ENCODE results near the gene LITAFD. TPM values are rescaled to one million over a fixed set of nuclear protein-coding genes. Genes with fewer than 3 reads are reported as not detected.

LITAFD gene
- total RNA-seq, 1 donor from 2014 or later, result not detected

- H3K27me3 ChIP-seq (ENCODE audit: control insufficient read depth, insufficient read depth, low read length), result no peaks in the 10 kb centered on the region
- peaks cover 8% of the 10 kb centered on the region for H3K36me3 ChIP-seq (ENCODE audit: control insufficient read depth, insufficient read depth, low read length)
- DNase-seq (ENCODE audit: low read depth) (no peak), FAIRE-seq (no peak)
- H3K4me3 ChIP-seq (ENCODE audit: low read depth, low read length), result no peak overlapping the region
- no peak for TF ChIP-seq CTCF (IDR thresholded peaks at IDR 0.05; ENCODE audit: insufficient read depth, low read length, severe bottlenecking)
These were observed 35.0 kb upstream of the LITAFD start for GRCh38 chr16:8847145-8847544.

DNA sequence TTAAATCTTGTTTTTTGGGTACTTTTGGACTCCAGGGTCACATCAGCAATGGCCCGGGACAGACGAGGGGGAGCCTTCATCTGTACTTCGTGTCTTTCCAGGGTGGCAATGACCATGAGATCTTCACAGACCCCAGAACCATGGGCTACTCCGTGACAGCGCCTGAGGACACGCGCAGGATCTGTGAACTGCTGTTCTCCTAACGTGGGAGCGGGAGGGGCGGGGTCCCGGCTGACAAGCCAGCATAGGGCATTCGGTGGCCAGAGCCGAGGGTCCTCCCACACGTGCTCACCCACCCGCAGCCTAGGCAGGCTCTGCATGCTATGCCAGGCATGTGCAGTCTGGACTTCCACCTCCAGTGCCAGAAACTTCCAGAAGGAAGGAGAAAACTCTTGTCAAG is 34.5 kb upstream of the LITAFD start:
- Histone ChIP-seq H3K27me3 (ENCODE audit: control insufficient read depth, insufficient read depth, low read length) (no peaks in the 10 kb centered on the region), H3K4me3 (ENCODE audit: low read depth, low read length) (no peak overlapping the region), H3K36me3 (ENCODE audit: control insufficient read depth, insufficient read depth, low read length) (peaks cover 8% of the 10 kb centered on the region)
- no peak for FAIRE-seq
- DNase-seq (ENCODE audit: low read depth), result no peak
- no peak for TF ChIP-seq CTCF (IDR thresholded peaks at IDR 0.05; ENCODE audit: insufficient read depth, low read length, severe bottlenecking)

- H3K27me3 ChIP-seq (ENCODE audit: control insufficient read depth, insufficient read depth, low read length), result no peaks in the 10 kb centered on the region
- FAIRE-seq (no peak), DNase-seq (ENCODE audit: low read depth) (no peak)
- H3K36me3 ChIP-seq (ENCODE audit: control insufficient read depth, insufficient read depth, low read length), result peaks cover 8% of the 10 kb centered on the region
- no peak for TF ChIP-seq CTCF (IDR thresholded peaks at IDR 0.05; ENCODE audit: insufficient read depth, low read length, severe bottlenecking)
- no peak overlapping the region for H3K4me3 ChIP-seq (ENCODE audit: low read depth, low read length)
These were observed 33.8 kb upstream of the LITAFD start for GRCh38 chr16:8848231-8848938.

DNA sequence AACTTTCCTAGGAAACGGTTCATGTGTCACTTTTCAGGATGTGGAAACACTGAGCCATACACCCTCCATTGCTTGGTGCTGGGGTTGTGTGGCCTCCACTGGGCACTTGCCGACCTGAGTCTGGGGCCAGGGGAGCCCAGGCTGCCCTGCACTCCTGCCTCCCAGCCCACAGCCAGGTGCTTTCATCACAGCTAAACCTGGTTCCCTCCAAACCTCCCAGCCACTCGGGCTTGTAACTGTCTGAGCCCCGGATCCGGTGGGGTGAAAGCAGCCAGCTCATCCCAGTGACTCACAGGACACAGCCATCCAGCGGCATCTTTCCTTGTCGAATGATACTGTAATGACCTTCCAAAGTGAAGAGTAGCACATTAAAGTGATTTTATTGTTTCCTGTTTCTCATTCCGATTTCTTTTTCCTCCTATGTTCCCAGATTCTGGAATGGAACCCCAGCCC is 33.2 kb upstream of the LITAFD start:
- H3K36me3 ChIP-seq (ENCODE audit: control insufficient read depth, insufficient read depth, low read length), result peaks cover 8% of the 10 kb centered on the region
- FAIRE-seq, result no peak

DNA sequence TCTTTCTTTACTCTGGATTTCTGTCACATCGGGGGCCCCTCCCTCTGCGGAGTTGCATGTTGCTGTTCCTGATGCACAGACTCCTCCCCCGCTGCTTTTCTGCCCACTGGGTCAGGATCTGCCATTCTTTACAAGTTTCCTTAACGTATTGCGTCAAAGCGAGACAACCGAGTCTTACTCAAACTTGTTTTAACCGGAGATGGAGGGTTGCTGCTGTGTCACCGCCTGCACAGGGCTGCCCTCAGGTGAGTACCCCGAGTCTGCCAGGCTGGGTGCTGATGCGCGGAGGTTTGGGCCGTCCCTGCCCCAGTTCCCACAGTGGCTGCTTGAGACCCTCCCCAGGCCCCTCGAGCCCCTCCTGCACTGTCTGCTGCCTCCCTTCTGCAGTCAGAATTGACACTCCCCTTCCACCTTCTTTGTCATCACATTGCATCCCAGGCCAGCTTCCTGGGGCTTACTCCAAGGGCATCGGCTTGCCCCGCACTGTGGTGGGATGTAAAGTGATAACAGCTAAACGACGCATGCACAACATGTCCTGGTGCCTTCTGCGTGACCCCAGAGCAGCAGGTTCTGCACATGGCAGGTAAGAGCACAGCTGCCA is 32.6 kb upstream of the LITAFD start:
- FAIRE-seq, result no peak
- DNase-seq (ENCODE audit: low read depth), result no peak
- no peak overlapping the region for H3K4me3 ChIP-seq (ENCODE audit: low read depth, low read length)
- peaks cover 8% of the 10 kb centered on the region for H3K36me3 ChIP-seq (ENCODE audit: control insufficient read depth, insufficient read depth, low read length)
- no peaks in the 10 kb centered on the region for H3K27me3 ChIP-seq (ENCODE audit: control insufficient read depth, insufficient read depth, low read length)
- no peak for TF ChIP-seq CTCF (IDR thresholded peaks at IDR 0.05; ENCODE audit: insufficient read depth, low read length, severe bottlenecking)

More for the DNA sequence above, 33.2 kb upstream of the LITAFD start:
- no peaks in the 10 kb centered on the region for H3K27me3 ChIP-seq (ENCODE audit: control insufficient read depth, insufficient read depth, low read length)
- DNase-seq (ENCODE audit: low read depth), result peak; percentile 67
- no peak for TF ChIP-seq CTCF (IDR thresholded peaks at IDR 0.05; ENCODE audit: insufficient read depth, low read length, severe bottlenecking)
- no peak overlapping the region for H3K4me3 ChIP-seq (ENCODE audit: low read depth, low read length)

Measured in bronchial epithelial cell (primary cell).